Fibroblast of mammary gland (primary cell): ENCODE results near the gene GBE1.

Experiments
- DNase-seq: peaks from one replicate; pipeline ENCODE4 v3.0.0-alpha.2; 2010; ENCODE audit warnings: low read depth
- H3K4me3 ChIP-seq: 2 replicates; pipeline ENCODE4 v1.5.1; 2011; ENCODE audit warnings: low read depth, mild to moderate bottlenecking, low read length, moderate library complexity; ENCODE audit not compliant: control insufficient read depth
- TF ChIP-seq, protein P1 (sequence below): conservative IDR thresholded peaks from 2 replicates; pipeline ENCODE4 v1.5.1; 2011; ENCODE audit warnings: low read depth, low read length, inconsistent platforms; ENCODE audit not compliant: control insufficient read depth, insufficient read depth

Gene GBE1

DNA sequence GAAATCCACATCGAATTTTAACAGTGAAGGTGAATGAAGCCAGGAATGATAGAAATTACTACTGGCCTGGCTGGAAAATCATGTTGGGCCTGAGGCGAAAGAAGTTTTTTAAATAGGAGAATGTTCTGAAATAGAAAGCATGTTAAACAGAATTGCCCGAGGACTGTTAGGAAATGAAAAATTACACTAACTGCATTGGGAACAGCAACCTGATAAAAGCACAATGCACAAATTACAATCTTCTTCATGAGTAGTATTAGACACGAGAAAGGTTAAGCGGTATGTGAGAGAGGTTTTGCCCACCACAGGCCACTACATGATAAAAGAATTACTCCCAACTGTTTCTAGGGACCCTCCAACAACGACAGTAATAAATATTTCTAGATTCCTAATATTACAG is 18.9 kb downstream of the GBE1 start:
- TF ChIP-seq, protein P1, sequence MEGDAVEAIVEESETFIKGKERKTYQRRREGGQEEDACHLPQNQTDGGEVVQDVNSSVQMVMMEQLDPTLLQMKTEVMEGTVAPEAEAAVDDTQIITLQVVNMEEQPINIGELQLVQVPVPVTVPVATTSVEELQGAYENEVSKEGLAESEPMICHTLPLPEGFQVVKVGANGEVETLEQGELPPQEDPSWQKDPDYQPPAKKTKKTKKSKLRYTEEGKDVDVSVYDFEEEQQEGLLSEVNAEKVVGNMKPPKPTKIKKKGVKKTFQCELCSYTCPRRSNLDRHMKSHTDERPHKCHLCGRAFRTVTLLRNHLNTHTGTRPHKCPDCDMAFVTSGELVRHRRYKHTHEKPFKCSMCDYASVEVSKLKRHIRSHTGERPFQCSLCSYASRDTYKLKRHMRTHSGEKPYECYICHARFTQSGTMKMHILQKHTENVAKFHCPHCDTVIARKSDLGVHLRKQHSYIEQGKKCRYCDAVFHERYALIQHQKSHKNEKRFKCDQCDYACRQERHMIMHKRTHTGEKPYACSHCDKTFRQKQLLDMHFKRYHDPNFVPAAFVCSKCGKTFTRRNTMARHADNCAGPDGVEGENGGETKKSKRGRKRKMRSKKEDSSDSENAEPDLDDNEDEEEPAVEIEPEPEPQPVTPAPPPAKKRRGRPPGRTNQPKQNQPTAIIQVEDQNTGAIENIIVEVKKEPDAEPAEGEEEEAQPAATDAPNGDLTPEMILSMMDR = no peak
- DNase-seq = no peak
- H3K4me3 ChIP-seq = no peak overlapping the region

DNA sequence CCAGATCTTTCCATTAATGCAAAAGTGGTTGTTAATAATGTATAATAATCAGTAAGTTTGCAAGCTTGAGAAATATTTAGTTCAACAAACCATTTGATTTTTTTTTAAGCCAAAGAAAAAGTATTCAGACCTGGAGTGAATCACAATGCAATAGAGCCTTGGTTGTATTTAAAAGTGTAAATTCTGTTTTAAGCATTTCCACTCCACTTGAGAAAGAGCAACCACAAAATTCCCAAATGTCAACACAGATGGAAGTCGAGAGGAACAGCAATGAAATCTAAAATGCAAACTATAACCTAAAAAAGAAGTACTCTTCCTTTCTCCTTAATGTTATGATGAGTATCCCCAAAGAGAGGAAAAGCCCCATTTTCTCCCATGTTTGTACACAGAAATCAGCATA is 20.2 kb downstream of the GBE1 start:
- H3K4me3 ChIP-seq = no peak overlapping the region
- no peak for DNase-seq
- TF ChIP-seq, protein P1 = no peak

DNA sequence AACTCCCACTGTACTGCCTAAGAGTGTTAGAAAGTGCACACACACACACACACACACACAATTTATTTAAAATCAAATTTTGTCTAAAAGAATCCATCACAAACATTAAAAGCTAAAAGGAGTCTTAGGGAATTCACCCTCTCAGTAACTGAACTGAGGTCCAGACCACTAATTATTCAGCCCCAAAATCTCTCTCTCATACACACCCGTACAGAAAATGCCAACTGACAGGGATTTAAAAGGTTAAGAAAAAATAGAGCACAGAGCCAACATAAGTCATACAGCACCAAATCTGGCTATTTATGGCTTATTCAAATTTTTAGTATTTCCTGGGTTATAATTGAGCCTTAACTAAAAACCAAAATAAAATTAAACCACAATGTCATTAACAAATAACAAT is 20.7 kb downstream of the GBE1 start:
- TF ChIP-seq, protein P1 = no peak
- H3K4me3 ChIP-seq = no peak overlapping the region
- no peak for DNase-seq

DNA sequence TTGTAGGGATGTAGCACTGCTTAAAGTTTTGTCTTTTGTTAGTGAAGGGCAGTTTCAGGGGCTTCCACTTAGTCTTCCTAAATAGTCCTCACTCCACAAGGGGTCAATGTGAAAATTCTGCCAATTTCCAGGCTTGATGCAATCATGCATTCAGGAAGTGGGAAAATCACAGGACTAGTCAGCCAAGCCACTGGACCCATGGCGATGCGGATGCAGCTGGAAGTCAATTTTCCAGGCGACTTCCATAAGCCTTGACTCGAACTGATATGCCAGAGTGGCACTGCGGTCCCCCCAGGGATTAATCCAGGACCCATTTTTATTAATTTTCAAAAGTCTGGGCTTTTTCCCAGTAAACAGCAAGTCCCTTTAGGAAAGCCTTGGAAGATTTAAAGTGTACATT is 26.1 kb downstream of the GBE1 start:
- H3K4me3 ChIP-seq = no peak overlapping the region
- no peak for DNase-seq
- TF ChIP-seq, protein P1 = no peak

DNA sequence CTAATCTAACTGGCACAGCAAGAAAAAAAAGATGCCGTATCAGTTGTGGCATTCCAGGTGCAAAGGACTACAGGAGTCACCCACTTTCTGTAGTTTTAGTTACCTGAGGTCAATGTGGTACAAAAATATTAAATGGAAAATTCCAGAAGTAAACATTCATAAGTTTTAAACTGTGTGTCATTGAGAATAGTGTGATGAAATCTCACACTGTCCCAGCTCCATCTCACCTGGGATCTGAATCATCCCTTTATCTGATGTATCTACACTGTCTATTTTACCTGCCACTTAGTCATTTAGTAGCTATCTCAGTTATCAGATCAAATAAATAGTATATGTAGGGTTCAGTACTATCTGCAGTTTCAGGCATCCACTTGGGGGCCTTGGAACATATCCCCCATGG is 26.7 kb downstream of the GBE1 start:
- H3K4me3 ChIP-seq = no peak overlapping the region
- DNase-seq = no peak
- TF ChIP-seq, protein P1 = no peak

DNA sequence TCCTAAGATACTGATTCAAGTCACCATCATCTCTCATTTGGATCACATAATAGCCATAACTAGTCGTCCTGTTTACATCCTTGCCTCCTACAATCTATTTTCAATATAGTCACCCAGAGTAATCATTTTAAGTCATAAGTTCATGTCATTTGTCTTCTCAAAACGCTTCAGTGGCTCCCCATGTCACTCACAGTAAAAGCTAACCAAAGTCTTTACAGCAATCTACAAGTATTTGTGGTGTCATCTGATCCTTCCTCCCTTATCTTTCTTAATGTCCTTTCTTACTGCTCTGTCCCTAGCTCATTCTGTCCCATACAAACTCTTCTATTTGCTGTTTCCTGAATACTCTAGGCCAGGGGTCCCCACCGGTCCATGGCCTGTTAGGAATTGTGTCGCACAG is 28.8 kb downstream of the GBE1 start:
- H3K4me3 ChIP-seq = no peak overlapping the region
- TF ChIP-seq, protein P1 = no peak
- DNase-seq = no peak
